ENCODE results near the gene TTYH2. TPM values are rescaled to one million over a fixed set of nuclear protein-coding genes. Genes with fewer than 3 reads are reported as not detected.

The TTYH2 gene
- total and polyA plus RNA-seq, 9 donors: 9.8 to 43.1 (median 18.9) TPM

DNA sequence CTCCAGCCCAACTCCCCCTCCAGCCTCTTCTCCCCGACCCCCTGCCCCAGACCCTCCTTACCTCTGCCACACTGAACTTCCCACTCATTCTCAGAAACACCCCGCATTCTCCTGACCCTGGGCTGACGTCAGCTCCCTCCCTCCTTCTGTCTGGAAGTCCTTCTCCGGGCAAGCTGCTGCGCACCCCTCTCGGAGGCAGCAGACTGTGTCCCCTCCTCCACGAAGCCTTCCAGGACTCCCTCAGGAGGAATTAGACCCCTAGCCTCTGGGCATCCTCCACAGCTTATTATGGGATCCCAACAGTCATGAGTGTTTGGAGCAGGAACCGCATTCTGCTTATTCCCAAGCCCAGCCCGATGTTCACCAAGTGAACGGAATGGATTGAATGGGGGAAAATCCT lies 13.3 kb upstream of the TTYH2 start:
- intact Hi-C loops (cut with DNase I): no loop called here
- no peaks in the 10 kb centered on the region for H3K27me3 ChIP-seq

DNA sequence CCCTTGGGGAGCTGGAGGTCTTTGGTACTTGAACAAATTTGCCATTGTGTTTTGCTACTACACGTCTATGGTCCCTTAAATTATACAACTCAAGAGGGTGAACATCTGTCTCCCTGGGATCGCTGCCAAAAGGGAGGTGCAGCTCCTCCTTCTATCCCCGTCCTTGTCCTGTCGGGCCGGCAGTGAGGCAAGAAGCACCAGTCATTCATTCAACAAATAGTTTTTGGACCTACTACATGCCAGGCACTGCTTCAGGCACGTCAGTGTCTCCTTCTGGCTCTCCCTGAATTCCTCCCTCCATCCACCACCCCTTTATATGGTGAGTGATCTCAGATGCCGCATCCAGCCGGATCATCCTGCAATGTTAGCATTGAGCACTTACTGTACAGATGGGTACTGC lies 12.1 kb upstream of the TTYH2 start:
- H3K9me3 ChIP-seq: no peaks in the 10 kb centered on the region
- DNase-seq: no peak
- intact Hi-C loops (cut with DNase I): no loop called here
- no peak overlapping the region for H3K27ac ChIP-seq
- H3K4me3 ChIP-seq: no peak overlapping the region
- peaks cover 6% of the 10 kb centered on the region for H3K4me1 ChIP-seq (ENCODE audit: insufficient read depth)
- TF ChIP-seq, protein P1, sequence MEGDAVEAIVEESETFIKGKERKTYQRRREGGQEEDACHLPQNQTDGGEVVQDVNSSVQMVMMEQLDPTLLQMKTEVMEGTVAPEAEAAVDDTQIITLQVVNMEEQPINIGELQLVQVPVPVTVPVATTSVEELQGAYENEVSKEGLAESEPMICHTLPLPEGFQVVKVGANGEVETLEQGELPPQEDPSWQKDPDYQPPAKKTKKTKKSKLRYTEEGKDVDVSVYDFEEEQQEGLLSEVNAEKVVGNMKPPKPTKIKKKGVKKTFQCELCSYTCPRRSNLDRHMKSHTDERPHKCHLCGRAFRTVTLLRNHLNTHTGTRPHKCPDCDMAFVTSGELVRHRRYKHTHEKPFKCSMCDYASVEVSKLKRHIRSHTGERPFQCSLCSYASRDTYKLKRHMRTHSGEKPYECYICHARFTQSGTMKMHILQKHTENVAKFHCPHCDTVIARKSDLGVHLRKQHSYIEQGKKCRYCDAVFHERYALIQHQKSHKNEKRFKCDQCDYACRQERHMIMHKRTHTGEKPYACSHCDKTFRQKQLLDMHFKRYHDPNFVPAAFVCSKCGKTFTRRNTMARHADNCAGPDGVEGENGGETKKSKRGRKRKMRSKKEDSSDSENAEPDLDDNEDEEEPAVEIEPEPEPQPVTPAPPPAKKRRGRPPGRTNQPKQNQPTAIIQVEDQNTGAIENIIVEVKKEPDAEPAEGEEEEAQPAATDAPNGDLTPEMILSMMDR (IDR thresholded peaks at IDR 0.05): no peak
- TF ChIP-seq EP300 (IDR thresholded peaks at IDR 0.05) (no peak), POLR2A (IDR thresholded peaks at IDR 0.05) (no peak)
- no peaks in the 10 kb centered on the region for H3K27me3 ChIP-seq
- no peaks in the 10 kb centered on the region for H3K36me3 ChIP-seq
- 7 to 16% (median 14%) methylated on average over 8 of the region's 8 CpGs for WGBS, 3 donors

More for the DNA sequence above, 13.3 kb upstream of the TTYH2 start:
- no peak for TF ChIP-seq EP300 (IDR thresholded peaks at IDR 0.05)
- TF ChIP-seq, protein P1 (IDR thresholded peaks at IDR 0.05): no peak
- TF ChIP-seq POLR2A (IDR thresholded peaks at IDR 0.05): no peak
- WGBS, 3 donors: 40 to 52% (median 44%) methylated on average over 10 of the region's 10 CpGs
- H3K27ac ChIP-seq: no peak overlapping the region
- no peaks in the 10 kb centered on the region for H3K9me3 ChIP-seq
- no peaks in the 10 kb centered on the region for H3K36me3 ChIP-seq
- H3K4me3 ChIP-seq: no peak overlapping the region
- H3K4me1 ChIP-seq (ENCODE audit: insufficient read depth): peaks cover 4% of the 10 kb centered on the region
- DNase-seq: no peak

DNA sequence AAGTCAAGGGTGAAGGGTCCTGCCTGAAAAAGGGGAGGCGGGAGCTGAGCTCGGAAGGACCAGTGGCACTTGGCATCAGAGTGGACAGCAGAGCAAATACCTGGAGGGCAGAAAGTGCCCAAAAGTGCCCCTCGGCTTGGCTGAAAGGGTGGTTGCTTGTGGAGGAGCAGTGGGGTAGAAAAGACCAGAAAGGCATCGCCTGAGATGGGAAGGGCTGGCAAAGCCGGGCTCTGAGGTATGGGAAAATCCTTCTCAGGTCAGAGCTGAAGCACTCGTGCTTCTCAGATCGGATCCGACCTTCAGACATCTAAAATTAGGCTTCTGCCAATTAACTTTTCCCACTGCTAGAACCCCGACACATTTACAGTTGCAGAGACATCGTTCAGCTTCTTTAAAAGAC lies 11.4 kb upstream of the TTYH2 start:
- Histone ChIP-seq H3K36me3 (no peaks in the 10 kb centered on the region), H3K9me3 (no peaks in the 10 kb centered on the region), H3K27ac (no peak overlapping the region), H3K27me3 (no peaks in the 10 kb centered on the region), H3K4me1 (ENCODE audit: insufficient read depth) (peaks cover 6% of the 10 kb centered on the region), H3K4me3 (no peak overlapping the region)
- TF ChIP-seq EP300 (IDR thresholded peaks at IDR 0.05): no peak
- TF ChIP-seq, protein P1 (IDR thresholded peaks at IDR 0.05): no peak
- TF ChIP-seq POLR2A (IDR thresholded peaks at IDR 0.05): no peak
- 59 to 69% (median 59%) methylated on average over 10 of the region's 10 CpGs for WGBS, 3 donors
- no peak for DNase-seq
- intact Hi-C loops (cut with DNase I): no loop called here

DNA sequence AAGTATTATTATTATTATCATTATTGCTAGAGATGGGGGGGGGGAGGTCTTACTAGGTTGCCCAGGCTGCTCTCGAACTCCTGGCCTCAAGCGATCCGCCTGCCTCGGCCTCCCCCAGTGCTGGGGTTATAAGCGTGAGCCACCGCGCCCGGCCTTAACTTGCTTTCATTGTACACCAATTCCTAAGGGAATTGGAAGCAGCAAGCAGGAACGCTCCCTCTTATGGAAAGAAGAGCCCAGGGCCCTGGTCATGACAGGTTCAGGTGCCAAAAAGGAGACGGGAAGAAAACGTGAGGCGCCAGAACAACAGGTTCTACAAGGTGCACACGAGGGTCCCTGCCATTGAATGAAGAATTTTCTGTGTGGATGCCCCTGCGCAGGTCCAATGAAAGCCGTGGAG lies 10.4 kb upstream of the TTYH2 start:
- intact Hi-C loops (cut with DNase I): no loop called here
- no peaks in the 10 kb centered on the region for H3K9me3 ChIP-seq
- peaks cover 6% of the 10 kb centered on the region for H3K4me1 ChIP-seq (ENCODE audit: insufficient read depth)
- DNase-seq: peak in 1 of 5 donors; percentile 39
- H3K27me3 ChIP-seq: no peaks in the 10 kb centered on the region
- WGBS, 3 donors: 23 to 33% (median 27%) methylated on average over 15 of the region's 15 CpGs
- H3K36me3 ChIP-seq: no peaks in the 10 kb centered on the region
- no peak overlapping the region for H3K27ac ChIP-seq
- TF ChIP-seq POLR2A (IDR thresholded peaks at IDR 0.05): no peak
- no peak for TF ChIP-seq EP300 (IDR thresholded peaks at IDR 0.05)
- TF ChIP-seq, protein P1 (IDR thresholded peaks at IDR 0.05): no peak
- H3K4me3 ChIP-seq: no peak overlapping the region
